Lung (tissue), 12 donors: Measurements from ENCODE around the gene MCTP1. TPM values are rescaled to one million over a fixed set of nuclear protein-coding genes. Genes with fewer than 3 reads are reported as not detected.
A peak's percentile ranks its signal among the peaks of the same experiment; 100 is the strongest.

Source experiments
- ATAC-seq: fragments of 200-7000 bp; cut with Tn5 transposase; one replicate; pipeline ENCODE4 v1.9.1; 2020; ENCODE audit warnings: moderate number of reproducible peaks; ENCODE audit not compliant: insufficient read depth, low FRiP score
- DNase-seq, 3 donors: peaks; one replicate each; pipeline ENCODE4 v3.0.0-alpha.2; 2013 to 2017
- H3K27ac ChIP-seq, 2 donors: one replicate each; pipeline ENCODE4 v1.5.1; 2013; ENCODE audit warnings: mild to moderate bottlenecking in 2 of 2, moderate library complexity in 2 of 2, control low read depth in 1 of 2, inconsistent platforms in 1 of 2, low read depth in 1 of 2, low read length in 1 of 2
- H3K27me3 ChIP-seq, 3 donors: one replicate each; pipeline ENCODE4 v1.5.1; 2013; ENCODE audit warnings: low read length in 2 of 3; ENCODE audit not compliant: control insufficient read depth in 3 of 3, insufficient read depth in 3 of 3
- H3K36me3 ChIP-seq, 4 donors: one replicate each; pipeline ENCODE4 v1.5.1; 2013; ENCODE audit warnings: low read length in 4 of 4, mild to moderate bottlenecking in 1 of 4, moderate library complexity in 1 of 4; ENCODE audit not compliant: control insufficient read depth in 4 of 4, insufficient read depth in 4 of 4
- H3K4me1 ChIP-seq, 5 donors: one replicate each; pipeline ENCODE4 v1.5.1; 2013; ENCODE audit warnings: low read length in 5 of 5, mild to moderate bottlenecking in 2 of 5, moderate library complexity in 1 of 5; ENCODE audit not compliant: control insufficient read depth in 5 of 5, insufficient read depth in 5 of 5
- H3K4me3 ChIP-seq: one replicate; pipeline ENCODE4 v1.5.1; 2013; ENCODE audit warnings: mild to moderate bottlenecking, control low read depth, moderate library complexity
- H3K9ac ChIP-seq, 2 donors: one replicate each; pipeline ENCODE4 v1.5.1; 2013; ENCODE audit warnings: low read length in 2 of 2, control low read depth in 1 of 2; ENCODE audit not compliant: insufficient read depth in 1 of 2
- H3K9me3 ChIP-seq, 4 donors: one replicate each; pipeline ENCODE4 v1.5.1; 2013; ENCODE audit warnings: low read length in 3 of 4, mild to moderate bottlenecking in 1 of 4, moderate library complexity in 1 of 4; ENCODE audit not compliant: control insufficient read depth in 4 of 4, insufficient read depth in 3 of 4
- CTCF ChIP-seq: IDR thresholded peaks from 2 replicates; pipeline ENCODE4 v1.5.1; 2012; ENCODE audit warnings: mild to moderate bottlenecking; ENCODE audit errors: control extremely low read depth, extremely low read depth
- WGBS, 2 donors: extraction: QIAGEN DNeasy Blood & Tissue Kit; methylation state at CpG; one replicate each; pipeline ENCODE4 v1.1.7; 2013; 5-methylcytosine and 5-hydroxymethylcytosine counted together
- polyA plus RNA-seq, 2 donors: library from polyadenylated mRNA; stranded (reverse); fragments of 200-250 nt; gene quantifications; one replicate each; pipeline ENCODE4 v1.2.1, GENCODE V29; 2013
- total RNA-seq, 2 donors: library from RNA; depleted of rRNA in 1 of 2; stranded (reverse); fragments of >200 nt in 1 of 2; gene quantifications; one replicate each; pipeline ENCODE4 v1.2.1, GENCODE V29; 2014 to 2021
- donor health status: control.
- donor health status: control.
- donor health status: Bipolar disorder and iron deficiency.
- donor health status: healthy.
- donor health status: DM: yes; HTN: yes; CAD: no.

Gene MCTP1
- total and polyA plus RNA-seq, 4 donors = 5.8 to 34.8 (median 27.4) TPM

- Histone ChIP-seq H3K27me3 (no peaks in the 10 kb centered on the region), H3K27ac (no peak overlapping the region), H3K4me3 (no peak overlapping the region), H3K36me3 (no peaks in the 10 kb centered on the region), H3K9me3 (peaks cover 0 to 1% (median 0%) of the 10 kb centered on the region in 4 donors), H3K9ac (no peak overlapping the region), H3K4me1 (no peaks in the 10 kb centered on the region)
- DNase-seq (no peak), ATAC-seq (no peak)
- WGBS, 2 donors = 86 to 91% methylated on average over 2 of the region's 2 CpGs
- TF ChIP-seq CTCF = no peak
These were observed 431.8 kb downstream of the MCTP1 start for GRCh38 chr5:94853120-94853519.

GRCh38 chr5:94850960-94851359, 433.9 kb downstream of the MCTP1 start:
- H3K27me3 ChIP-seq = no peaks in the 10 kb centered on the region
- no peak for TF ChIP-seq CTCF
- DNase-seq (no peak), ATAC-seq (no peak)
- no peak overlapping the region for H3K4me3 ChIP-seq
- WGBS, 2 donors = 87 to 95% methylated on average over 1 of the region's 1 CpG
- H3K27ac ChIP-seq = no peak overlapping the region
- H3K9ac ChIP-seq = no peak overlapping the region
- H3K9me3 ChIP-seq = peaks cover 0 to 1% (median 0%) of the 10 kb centered on the region in 4 donors
- H3K36me3 ChIP-seq = peaks cover 0 to 1% (median 0%) of the 10 kb centered on the region in 4 donors
- H3K4me1 ChIP-seq = no peaks in the 10 kb centered on the region

- H3K4me1 ChIP-seq = no peaks in the 10 kb centered on the region
- no peak overlapping the region for H3K4me3 ChIP-seq
- H3K27me3 ChIP-seq = no peaks in the 10 kb centered on the region
- no peak overlapping the region for H3K27ac ChIP-seq
- H3K36me3 ChIP-seq = peaks cover 0 to 1% (median 0%) of the 10 kb centered on the region in 4 donors
- peak; percentile 44 to 82 (median 70) for DNase-seq
- no peak overlapping the region for H3K9ac ChIP-seq
- no peak for ATAC-seq
- peaks cover 0 to 1% (median 0%) of the 10 kb centered on the region in 4 donors for H3K9me3 ChIP-seq
- peak; percentile 20 for TF ChIP-seq CTCF
- 57 to 70% methylated on average over 10 of the region's 10 CpGs for WGBS, 2 donors
These were observed 434.8 kb downstream of the MCTP1 start for GRCh38 chr5:94849821-94850736.
